ENCODE data around the gene AMMECR1L.

DNA sequence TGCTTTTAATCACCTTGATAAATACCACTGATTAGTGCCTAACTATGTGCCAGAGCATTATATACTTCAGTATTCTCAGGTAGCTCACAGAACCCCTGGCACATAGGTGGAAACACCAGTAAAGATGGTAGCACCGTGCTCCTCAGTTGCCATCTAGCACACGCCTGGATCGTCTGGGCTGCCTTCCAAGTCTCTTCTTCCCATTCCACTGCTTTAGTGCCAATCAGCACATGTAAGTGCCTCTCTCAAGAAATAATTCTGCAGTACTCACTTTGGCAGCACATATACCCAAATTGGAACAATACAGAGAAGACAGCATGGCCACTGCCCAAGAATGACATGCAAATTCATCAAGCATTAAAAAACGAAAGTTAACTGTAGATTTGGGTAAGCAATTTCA is 40.8 kb downstream of the AMMECR1L start:
- TF ChIP-seq, protein P1, sequence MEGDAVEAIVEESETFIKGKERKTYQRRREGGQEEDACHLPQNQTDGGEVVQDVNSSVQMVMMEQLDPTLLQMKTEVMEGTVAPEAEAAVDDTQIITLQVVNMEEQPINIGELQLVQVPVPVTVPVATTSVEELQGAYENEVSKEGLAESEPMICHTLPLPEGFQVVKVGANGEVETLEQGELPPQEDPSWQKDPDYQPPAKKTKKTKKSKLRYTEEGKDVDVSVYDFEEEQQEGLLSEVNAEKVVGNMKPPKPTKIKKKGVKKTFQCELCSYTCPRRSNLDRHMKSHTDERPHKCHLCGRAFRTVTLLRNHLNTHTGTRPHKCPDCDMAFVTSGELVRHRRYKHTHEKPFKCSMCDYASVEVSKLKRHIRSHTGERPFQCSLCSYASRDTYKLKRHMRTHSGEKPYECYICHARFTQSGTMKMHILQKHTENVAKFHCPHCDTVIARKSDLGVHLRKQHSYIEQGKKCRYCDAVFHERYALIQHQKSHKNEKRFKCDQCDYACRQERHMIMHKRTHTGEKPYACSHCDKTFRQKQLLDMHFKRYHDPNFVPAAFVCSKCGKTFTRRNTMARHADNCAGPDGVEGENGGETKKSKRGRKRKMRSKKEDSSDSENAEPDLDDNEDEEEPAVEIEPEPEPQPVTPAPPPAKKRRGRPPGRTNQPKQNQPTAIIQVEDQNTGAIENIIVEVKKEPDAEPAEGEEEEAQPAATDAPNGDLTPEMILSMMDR (IDR thresholded peaks at IDR 0.05 in 4 of 5, conservative IDR thresholded peaks at IDR 0.05 in 1 of 5): no peak
- no peak for TF ChIP-seq POLR2A (IDR thresholded peaks at IDR 0.05)
